Lung (tissue), 12 donors: ENCODE results near the gene VAPB. TPM values are rescaled to one million over a fixed set of nuclear protein-coding genes. Genes with fewer than 3 reads are reported as not detected.

ENCODE experiments used
- ATAC-seq: fragments of 200-7000 bp; cut with Tn5 transposase; one replicate; pipeline ENCODE4 v1.9.1; 2020; ENCODE audit warnings: moderate number of reproducible peaks; ENCODE audit not compliant: insufficient read depth, low FRiP score
- DNase-seq, 3 donors: peaks; one replicate each; pipeline ENCODE4 v3.0.0-alpha.2; 2013 to 2017
- H3K27ac ChIP-seq, 2 donors: one replicate each; pipeline ENCODE4 v1.5.1; 2013; ENCODE audit warnings: mild to moderate bottlenecking in 2 of 2, moderate library complexity in 2 of 2, control low read depth in 1 of 2, inconsistent platforms in 1 of 2, low read depth in 1 of 2, low read length in 1 of 2
- H3K27me3 ChIP-seq, 3 donors: one replicate each; pipeline ENCODE4 v1.5.1; 2013; ENCODE audit warnings: low read length in 2 of 3; ENCODE audit not compliant: control insufficient read depth in 3 of 3, insufficient read depth in 3 of 3
- H3K36me3 ChIP-seq, 4 donors: one replicate each; pipeline ENCODE4 v1.5.1; 2013; ENCODE audit warnings: low read length in 4 of 4, mild to moderate bottlenecking in 1 of 4, moderate library complexity in 1 of 4; ENCODE audit not compliant: control insufficient read depth in 4 of 4, insufficient read depth in 4 of 4
- H3K4me1 ChIP-seq, 5 donors: one replicate each; pipeline ENCODE4 v1.5.1; 2013; ENCODE audit warnings: low read length in 5 of 5, mild to moderate bottlenecking in 2 of 5, moderate library complexity in 1 of 5; ENCODE audit not compliant: control insufficient read depth in 5 of 5, insufficient read depth in 5 of 5
- H3K4me3 ChIP-seq: one replicate; pipeline ENCODE4 v1.5.1; 2013; ENCODE audit warnings: mild to moderate bottlenecking, control low read depth, moderate library complexity
- H3K9ac ChIP-seq, 2 donors: one replicate each; pipeline ENCODE4 v1.5.1; 2013; ENCODE audit warnings: low read length in 2 of 2, control low read depth in 1 of 2; ENCODE audit not compliant: insufficient read depth in 1 of 2
- H3K9me3 ChIP-seq, 4 donors: one replicate each; pipeline ENCODE4 v1.5.1; 2013; ENCODE audit warnings: low read length in 3 of 4, mild to moderate bottlenecking in 1 of 4, moderate library complexity in 1 of 4; ENCODE audit not compliant: control insufficient read depth in 4 of 4, insufficient read depth in 3 of 4
- WGBS, 2 donors: extraction: QIAGEN DNeasy Blood & Tissue Kit; methylation state at CpG; one replicate each; pipeline ENCODE4 v1.1.7; 2013; 5-methylcytosine and 5-hydroxymethylcytosine counted together
- polyA plus RNA-seq, 2 donors: library from polyadenylated mRNA; stranded (reverse); fragments of 200-250 nt; gene quantifications; one replicate each; pipeline ENCODE4 v1.2.1, GENCODE V29; 2013
- total RNA-seq, 2 donors: library from RNA; depleted of rRNA in 1 of 2; stranded (reverse); fragments of >200 nt in 1 of 2; gene quantifications; one replicate each; pipeline ENCODE4 v1.2.1, GENCODE V29; 2014 to 2021
- TF ChIP-seq, protein P1 (sequence below): IDR thresholded peaks from 2 replicates; pipeline ENCODE4 v1.5.1; 2012; ENCODE audit warnings: mild to moderate bottlenecking; ENCODE audit errors: control extremely low read depth, extremely low read depth
- donor health status: control.
- donor health status: control.
- donor health status: Bipolar disorder and iron deficiency.
- donor health status: healthy.
- donor health status: DM: yes; HTN: yes; CAD: no.

The VAPB gene
- total and polyA plus RNA-seq, 4 donors, result 21.3 to 44.7 (median 24.1) TPM

GRCh38 chr20:58416835-58417234 is 27.8 kb downstream of the VAPB start:
- WGBS, 2 donors, result 42 to 45% methylated on average over 2 of the region's 2 CpGs
- TF ChIP-seq, protein P1, sequence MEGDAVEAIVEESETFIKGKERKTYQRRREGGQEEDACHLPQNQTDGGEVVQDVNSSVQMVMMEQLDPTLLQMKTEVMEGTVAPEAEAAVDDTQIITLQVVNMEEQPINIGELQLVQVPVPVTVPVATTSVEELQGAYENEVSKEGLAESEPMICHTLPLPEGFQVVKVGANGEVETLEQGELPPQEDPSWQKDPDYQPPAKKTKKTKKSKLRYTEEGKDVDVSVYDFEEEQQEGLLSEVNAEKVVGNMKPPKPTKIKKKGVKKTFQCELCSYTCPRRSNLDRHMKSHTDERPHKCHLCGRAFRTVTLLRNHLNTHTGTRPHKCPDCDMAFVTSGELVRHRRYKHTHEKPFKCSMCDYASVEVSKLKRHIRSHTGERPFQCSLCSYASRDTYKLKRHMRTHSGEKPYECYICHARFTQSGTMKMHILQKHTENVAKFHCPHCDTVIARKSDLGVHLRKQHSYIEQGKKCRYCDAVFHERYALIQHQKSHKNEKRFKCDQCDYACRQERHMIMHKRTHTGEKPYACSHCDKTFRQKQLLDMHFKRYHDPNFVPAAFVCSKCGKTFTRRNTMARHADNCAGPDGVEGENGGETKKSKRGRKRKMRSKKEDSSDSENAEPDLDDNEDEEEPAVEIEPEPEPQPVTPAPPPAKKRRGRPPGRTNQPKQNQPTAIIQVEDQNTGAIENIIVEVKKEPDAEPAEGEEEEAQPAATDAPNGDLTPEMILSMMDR, result no peak
- no peak overlapping the region for H3K9ac ChIP-seq
- ATAC-seq (no peak), DNase-seq (no peak)
- H3K27me3 ChIP-seq, result no peaks in the 10 kb centered on the region
- no peak overlapping the region for H3K27ac ChIP-seq
- H3K4me3 ChIP-seq, result no peak overlapping the region
- peaks cover 0 to 11% (median 4%) of the 10 kb centered on the region in 5 donors for H3K4me1 ChIP-seq
- H3K36me3 ChIP-seq, result peaks cover 10 to 17% (median 11%) of the 10 kb centered on the region in 4 donors
- H3K9me3 ChIP-seq, result no peaks in the 10 kb centered on the region

DNA sequence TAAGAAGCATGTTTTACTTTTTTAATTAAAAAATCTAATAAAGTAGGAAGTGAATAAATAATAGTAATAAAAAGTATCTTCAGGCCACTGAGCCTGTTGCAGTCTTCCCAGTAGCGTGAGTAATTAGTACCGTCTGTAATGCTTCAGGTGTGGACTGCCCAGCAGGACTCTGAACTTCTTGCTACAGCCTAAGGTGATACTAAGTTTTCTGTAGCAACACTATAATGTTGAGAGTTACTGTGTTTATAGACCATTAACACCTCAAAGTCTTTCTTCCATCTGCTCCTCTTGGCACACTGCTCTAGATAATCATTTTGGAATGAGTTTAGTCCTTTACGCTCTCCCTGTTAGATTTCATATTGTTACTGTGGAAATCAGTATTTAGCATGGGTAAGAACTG is 28.4 kb downstream of the VAPB start:
- Histone ChIP-seq H3K27me3 (no peaks in the 10 kb centered on the region), H3K9me3 (no peaks in the 10 kb centered on the region), H3K27ac (no peak overlapping the region), H3K9ac (no peak overlapping the region), H3K4me3 (no peak overlapping the region), H3K36me3 (peaks cover 10 to 17% (median 11%) of the 10 kb centered on the region in 4 donors), H3K4me1 (peaks cover 0 to 11% (median 4%) of the 10 kb centered on the region in 5 donors)
- ATAC-seq (no peak), DNase-seq (no peak)
- WGBS, 2 donors, result 95 to 99% methylated on average over 3 of the region's 3 CpGs
- TF ChIP-seq, protein P1, result no peak

DNA sequence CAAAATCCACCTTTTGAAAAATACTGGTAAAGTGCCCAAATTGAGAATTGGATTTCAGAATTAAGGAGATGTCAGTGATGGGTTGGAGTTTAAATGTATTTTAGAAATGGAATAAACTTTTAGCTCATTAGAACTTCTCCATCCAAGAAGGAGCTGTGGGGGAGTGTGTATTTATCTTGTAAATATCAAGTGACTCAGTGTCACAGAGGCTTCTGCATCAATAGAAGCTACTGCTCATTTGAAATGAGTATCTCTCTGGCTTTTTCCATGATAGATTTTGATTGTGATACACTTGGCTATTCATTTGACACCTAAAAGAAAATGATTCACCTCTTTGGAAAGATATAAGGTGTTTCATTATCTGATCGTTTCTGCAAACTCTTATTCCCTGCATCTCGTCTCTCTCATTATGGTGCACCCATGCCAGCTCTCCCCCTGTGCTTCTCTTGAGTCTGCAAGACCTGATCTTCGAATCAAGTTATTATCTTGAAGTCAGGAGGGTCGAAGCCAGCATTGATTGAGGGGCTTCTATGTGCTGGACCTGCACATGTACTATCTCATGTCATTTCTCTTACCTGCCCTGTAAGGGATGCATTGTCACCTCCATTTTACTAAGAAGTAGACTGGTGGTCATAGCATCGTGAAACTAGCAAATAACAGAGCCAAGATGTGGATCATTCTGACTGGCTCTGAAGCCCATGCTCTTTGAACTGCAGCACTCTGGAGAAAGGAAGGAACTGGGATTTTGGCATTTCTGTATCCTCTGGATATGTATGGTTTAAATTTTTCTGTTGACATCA is 30.1 kb downstream of the VAPB start:
- no peak for ATAC-seq
- Histone ChIP-seq H3K27me3 (no peaks in the 10 kb centered on the region), H3K9me3 (no peaks in the 10 kb centered on the region), H3K9ac (no peak overlapping the region), H3K36me3 (peaks cover 10 to 17% (median 11%) of the 10 kb centered on the region in 4 donors), H3K4me1 (peaks cover under 1 to 14% (median 7%) of the 10 kb centered on the region in 5 donors), H3K4me3 (no peak overlapping the region), H3K27ac (no peak overlapping the region)
- WGBS, 2 donors, result 89 to 98% methylated on average over 5 of the region's 5 CpGs
- TF ChIP-seq, protein P1, result no peak
- DNase-seq, result no peak
